Esophagus muscularis mucosa (tissue), 4 donors: ENCODE data around the gene UXT. TPM values are rescaled to one million over a fixed set of nuclear protein-coding genes. Genes with fewer than 3 reads are reported as not detected.

Experiments
- DNase-seq: peaks from one replicate; pipeline ENCODE4 v3.0.0-alpha.2; 2017; ENCODE audit errors: extremely low spot score
- H3K27ac ChIP-seq, 4 donors: fragments of 200-600 bp; sonication (generic); replicated peaks in 1 of 4; 1 replicate in 3 of 4; 2 replicates in 1 of 4; pipeline ENCODE4 v1.5.1; 2016 to 2019; ENCODE audit warnings: mild to moderate bottlenecking in 1 of 4
- H3K27me3 ChIP-seq, 4 donors: fragments of 200-600 bp; sonication (generic); one replicate each; pipeline versions ENCODE4 v1.5.1 to v1.6.0; 2016 to 2019
- H3K36me3 ChIP-seq, 4 donors: fragments of 200-600 bp; sonication (generic); one replicate each; pipeline ENCODE4 v1.5.1; 2016 to 2019
- H3K4me1 ChIP-seq, 4 donors: fragments of 200-600 bp; sonication (generic); one replicate each; pipeline ENCODE4 v1.5.1; 2016 to 2019
- H3K4me3 ChIP-seq, 4 donors: fragments of 200-600 bp; sonication (generic); 1 replicate in 2 of 4; 2 replicates in 2 of 4; pipeline ENCODE4 v1.5.1; 2016 to 2019; ENCODE audit warnings: mild to moderate bottlenecking in 4 of 4, moderate library complexity in 1 of 4
- H3K9me3 ChIP-seq, 4 donors: fragments of 200-600 bp; sonication (generic); 1 replicate in 3 of 4; 2 replicates in 1 of 4; pipeline ENCODE4 v1.5.1; 2016 to 2019
- CTCF ChIP-seq, 3 experiments: fragments of 200-600 bp in 2 of 3; fragments of 450-650 bp in 1 of 3; sonication (generic) in 2 of 3; IDR thresholded peaks; one replicate each; pipeline ENCODE4 v1.5.1; 2017 to 2019; ENCODE audit warnings: antibody characterized with exemption in 3 of 3, mild to moderate bottlenecking in 2 of 3, moderate library complexity in 1 of 3
- EP300 ChIP-seq: sonication (generic); formaldehyde crosslinking; IDR thresholded peaks from one replicate; pipeline ENCODE4 v1.6.1; 2017; ENCODE audit warnings: antibody characterized with exemption
- POLR2A ChIP-seq: fragments of 450-650 bp; IDR thresholded peaks from one replicate; pipeline ENCODE4 v1.6.1; 2017; ENCODE audit warnings: antibody characterized with exemption, moderate library complexity, mild to moderate bottlenecking, low read depth
- POLR2AphosphoS5 ChIP-seq, 2 donors: sonication (generic); formaldehyde crosslinking; IDR thresholded peaks; one replicate each; pipeline ENCODE4 v1.6.1; 2017; ENCODE audit warnings: antibody characterized with exemption in 2 of 2
- WGBS: methylation state at CpG from one replicate; pipeline ENCODE4 v1.1.5; 2018; 5-methylcytosine and 5-hydroxymethylcytosine counted together
- intact Hi-C: fragments of 100-400 bp; cut with DNase I; formaldehyde crosslinking; loops from one replicate; pipeline ENCODE4 v1.15.1; 2023
- total RNA-seq, 4 donors: library from RNA; depleted of rRNA; stranded (reverse); fragments of >200 nt; gene quantifications; one replicate each; pipeline versions ENCODE4 v1.1.0 to v1.2.1, GENCODE V29; 2016

Gene UXT
- total RNA-seq, 4 donors from 2014 or later, result 75.9 to 98.0 (median 90.4) TPM

GRCh38 chrX:47645530-47645929 lies 13.4 kb downstream of the UXT start:
- Histone ChIP-seq H3K4me1 (peaks cover 6 to 30% (median 21%) of the 10 kb centered on the region in 4 donors), H3K4me3 (no peak overlapping the region), H3K9me3 (no peaks in the 10 kb centered on the region), H3K27me3 (peaks cover 0 to 6% (median 0%) of the 10 kb centered on the region in 4 donors), H3K36me3 (peaks cover 0 to 10% (median 9%) of the 10 kb centered on the region in 4 donors), H3K27ac (no peak overlapping the region)
- intact Hi-C loops, result loop anchor here (10.0 kb wide), 1 partner anchor 379 kb away; no protein-coding TSS in a partner anchor
- TF ChIP-seq POLR2AphosphoS5 (IDR thresholded peaks at IDR 0.05) (no peak), CTCF (IDR thresholded peaks at IDR 0.05) (no peak), POLR2A (no peak), EP300 (no peak)
- 80% methylated on average over 4 of the region's 10 CpGs for WGBS
- no peak for DNase-seq

DNA sequence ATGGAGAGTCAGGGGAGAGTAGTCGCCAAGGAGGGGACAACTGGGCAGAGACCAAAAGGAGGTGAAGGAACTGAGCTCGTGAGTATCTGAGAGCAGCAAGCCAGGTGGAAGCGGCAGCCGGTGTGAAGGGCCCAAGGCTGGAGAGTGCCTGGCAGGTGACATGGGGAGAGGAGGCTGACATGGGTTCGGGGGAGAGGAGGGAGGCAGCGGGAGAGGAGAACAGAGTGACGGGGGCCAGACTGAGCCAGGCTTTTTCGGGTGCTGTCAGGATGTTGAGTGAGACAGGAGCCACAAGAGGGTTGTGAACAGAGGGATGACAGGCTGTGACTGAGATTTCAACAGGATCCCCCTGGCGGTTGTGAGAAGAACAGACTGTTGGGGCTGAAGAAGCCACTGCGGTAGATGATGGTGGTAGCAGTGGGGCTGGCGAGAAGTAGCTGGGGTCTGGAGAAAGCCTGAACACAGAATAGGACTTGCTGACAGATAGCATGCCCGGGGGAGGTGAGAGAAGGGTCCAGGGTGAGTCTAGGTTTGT lies 14.4 kb downstream of the UXT start:
- no peak for DNase-seq
- 59% methylated on average over 12 of the region's 12 CpGs for WGBS
- no peak for TF ChIP-seq POLR2A
- TF ChIP-seq POLR2AphosphoS5 (IDR thresholded peaks at IDR 0.05), result no peak
- TF ChIP-seq CTCF (IDR thresholded peaks at IDR 0.05), result peak in 2 of 3 experiments; percentile 26 to 34
- no peak for TF ChIP-seq EP300
- peaks cover 0 to 8% (median 0%) of the 10 kb centered on the region in 4 donors for H3K9me3 ChIP-seq
- intact Hi-C loops, result loop anchor here (10.0 kb wide), 1 partner anchor 380 kb away; no protein-coding TSS in a partner anchor
- peaks cover 0 to 19% (median 17%) of the 10 kb centered on the region in 4 donors for H3K36me3 ChIP-seq
- no peak overlapping the region for H3K27ac ChIP-seq
- H3K4me3 ChIP-seq, result no peak overlapping the region
- peaks cover 6 to 30% (median 20%) of the 10 kb centered on the region in 4 donors for H3K4me1 ChIP-seq
- peaks cover 0 to 6% (median 0%) of the 10 kb centered on the region in 4 donors for H3K27me3 ChIP-seq

GRCh38 chrX:47643926-47644325 lies 15.1 kb downstream of the UXT start:
- no peak for DNase-seq
- H3K27me3 ChIP-seq, result peaks cover 0 to 6% (median 0%) of the 10 kb centered on the region in 4 donors
- peaks cover 6 to 23% (median 13%) of the 10 kb centered on the region in 4 donors for H3K4me1 ChIP-seq
- 28% methylated on average over 2 of the region's 2 CpGs for WGBS
- intact Hi-C loops, result loop anchor here (10.0 kb wide), 1 partner anchor 381 kb away; no protein-coding TSS in a partner anchor
- H3K27ac ChIP-seq, result no peak overlapping the region
- H3K4me3 ChIP-seq, result no peak overlapping the region
- TF ChIP-seq POLR2AphosphoS5 (IDR thresholded peaks at IDR 0.05), result no peak
- TF ChIP-seq POLR2A, result no peak
- TF ChIP-seq EP300, result no peak
- TF ChIP-seq CTCF (IDR thresholded peaks at IDR 0.05), result peak; percentile 14 to 40 (median 28)
- H3K9me3 ChIP-seq, result peaks cover 0 to 15% (median 0%) of the 10 kb centered on the region in 4 donors
- peaks cover 3 to 26% (median 24%) of the 10 kb centered on the region in 4 donors for H3K36me3 ChIP-seq

DNA sequence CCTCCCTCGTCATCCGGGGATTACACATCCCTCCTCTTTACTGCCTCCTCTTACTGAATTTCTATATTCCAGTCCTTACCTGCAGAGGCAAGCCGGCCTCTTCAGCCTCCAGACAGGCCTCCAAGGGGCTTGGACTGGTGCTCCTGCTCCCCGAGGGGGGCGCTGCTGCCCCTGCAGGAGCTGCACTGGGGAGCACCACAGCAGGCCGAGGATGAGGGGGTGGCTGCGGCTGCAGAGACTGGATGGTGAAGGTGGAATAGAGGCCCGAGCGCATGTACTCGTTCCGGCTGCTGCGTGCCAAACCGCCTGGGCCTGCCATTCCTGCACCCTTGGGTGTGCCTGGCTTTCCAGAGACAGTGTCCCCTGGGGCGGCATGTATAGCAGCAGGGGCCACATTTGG lies 20.2 kb downstream of the UXT start:
- TF ChIP-seq EP300, result no peak
- H3K27me3 ChIP-seq, result no peaks in the 10 kb centered on the region
- peaks cover 12 to 70% (median 61%) of the 10 kb centered on the region in 4 donors for H3K36me3 ChIP-seq
- DNase-seq, result no peak
- intact Hi-C loops, result no loop called here
- peaks cover 0 to 17% (median 0%) of the 10 kb centered on the region in 4 donors for H3K9me3 ChIP-seq
- H3K4me1 ChIP-seq, result peaks cover 0 to 5% (median 2%) of the 10 kb centered on the region in 4 donors
- no peak overlapping the region for H3K27ac ChIP-seq
- H3K4me3 ChIP-seq, result no peak overlapping the region
- 90% methylated on average over 14 of the region's 14 CpGs for WGBS

DNA sequence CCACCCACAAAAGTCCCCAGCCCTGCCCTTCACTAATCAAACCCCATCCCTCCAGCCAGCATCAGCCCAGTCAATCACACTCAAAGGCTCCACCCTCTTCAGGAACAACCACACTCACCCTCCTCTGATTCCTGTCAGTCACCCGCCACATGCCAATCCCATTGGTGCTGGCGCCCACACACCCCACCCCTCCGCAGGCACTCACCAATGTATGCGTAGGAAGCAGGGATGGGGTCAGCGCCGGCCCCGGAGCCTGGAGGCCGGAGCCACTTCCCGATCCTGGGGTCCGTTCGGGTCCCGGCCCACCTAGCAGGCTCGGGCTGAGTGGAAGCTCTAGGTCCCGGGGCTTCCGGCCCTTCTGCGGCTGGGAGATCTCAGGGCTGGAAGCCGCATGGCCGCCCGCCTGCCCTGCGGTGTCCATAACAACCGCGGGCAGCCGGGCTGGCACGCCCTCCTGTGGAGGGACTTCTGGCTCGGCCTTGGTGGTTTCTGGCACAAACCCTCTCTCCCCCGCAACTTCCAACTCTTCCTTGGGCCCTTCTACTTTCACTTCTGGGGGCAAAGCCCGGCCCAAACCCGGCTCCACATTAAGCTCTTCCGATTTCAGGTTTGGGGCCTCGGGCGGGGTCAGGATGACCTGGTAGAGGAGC lies 21.3 kb downstream of the UXT start:
- no peaks in the 10 kb centered on the region for H3K27me3 ChIP-seq
- H3K27ac ChIP-seq, result no peak overlapping the region
- no peak for TF ChIP-seq POLR2AphosphoS5 (IDR thresholded peaks at IDR 0.05)
- TF ChIP-seq CTCF (IDR thresholded peaks at IDR 0.05), result no peak
- TF ChIP-seq POLR2A, result no peak
- no peak for DNase-seq
- whole genome bisulfite sequencing, result 67% methylated on average over 29 of the region's 31 CpGs
- H3K4me3 ChIP-seq, result peak overlapping the region in 3 of 4 donors; percentile 10 to 36 (median 28)
- peaks cover 12 to 70% (median 61%) of the 10 kb centered on the region in 4 donors for H3K36me3 ChIP-seq
- peaks cover 0 to 17% (median 0%) of the 10 kb centered on the region in 4 donors for H3K9me3 ChIP-seq
- H3K4me1 ChIP-seq, result no peaks in the 10 kb centered on the region
- intact Hi-C loops, result no loop called here
